ENCODE results near the gene NCKAP5.

The NCKAP5 gene

GRCh38 chr2:132697556-132698205 is 870.6 kb downstream of the NCKAP5 start:
- DNase-seq (ENCODE audit: low spot score) (no peak), ATAC-seq (ENCODE audit: low read depth) (no peak)
- Histone ChIP-seq H3K27me3 (ENCODE audit: insufficient read depth, poor library complexity, severe bottlenecking) (no peaks in the 10 kb centered on the region), H3K36me3 (ENCODE audit: low read depth) (no peaks in the 10 kb centered on the region), H3K9me3 (ENCODE audit: severe bottlenecking) (no peaks in the 10 kb centered on the region), H3K4me1 (ENCODE audit: insufficient read depth, poor library complexity, severe bottlenecking) (no peaks in the 10 kb centered on the region), H3K4me3 (ENCODE audit: severe bottlenecking) (no peak overlapping the region), H3K27ac (ENCODE audit: poor library complexity, severe bottlenecking) (no peak overlapping the region)
- TF ChIP-seq CTCF (IDR thresholded peaks at IDR 0.05; ENCODE audit: poor library complexity, severe bottlenecking), result no peak

GRCh38 chr2:132692816-132693215 is 875.4 kb downstream of the NCKAP5 start:
- Histone ChIP-seq H3K36me3 (ENCODE audit: low read depth) (no peaks in the 10 kb centered on the region), H3K27ac (ENCODE audit: poor library complexity, severe bottlenecking) (no peak overlapping the region), H3K4me3 (ENCODE audit: severe bottlenecking) (no peak overlapping the region), H3K9me3 (ENCODE audit: severe bottlenecking) (no peaks in the 10 kb centered on the region), H3K4me1 (ENCODE audit: insufficient read depth, poor library complexity, severe bottlenecking) (no peaks in the 10 kb centered on the region), H3K27me3 (ENCODE audit: insufficient read depth, poor library complexity, severe bottlenecking) (no peaks in the 10 kb centered on the region)
- ATAC-seq (ENCODE audit: low read depth) (no peak), DNase-seq (ENCODE audit: low spot score) (no peak)
- no peak for TF ChIP-seq CTCF (IDR thresholded peaks at IDR 0.05; ENCODE audit: poor library complexity, severe bottlenecking)

- ATAC-seq (ENCODE audit: low read depth) (no peak), DNase-seq (ENCODE audit: low spot score) (no peak)
- Histone ChIP-seq H3K4me1 (ENCODE audit: insufficient read depth, poor library complexity, severe bottlenecking) (no peaks in the 10 kb centered on the region), H3K4me3 (ENCODE audit: severe bottlenecking) (no peak overlapping the region), H3K27me3 (ENCODE audit: insufficient read depth, poor library complexity, severe bottlenecking) (no peaks in the 10 kb centered on the region), H3K27ac (ENCODE audit: poor library complexity, severe bottlenecking) (no peak overlapping the region), H3K36me3 (ENCODE audit: low read depth) (no peaks in the 10 kb centered on the region), H3K9me3 (ENCODE audit: severe bottlenecking) (no peaks in the 10 kb centered on the region)
- no peak for TF ChIP-seq CTCF (IDR thresholded peaks at IDR 0.05; ENCODE audit: poor library complexity, severe bottlenecking)
Measured at GRCh38 chr2:132691556-132691955, 876.7 kb downstream of the NCKAP5 start.

- Histone ChIP-seq H3K27me3 (ENCODE audit: insufficient read depth, poor library complexity, severe bottlenecking) (no peaks in the 10 kb centered on the region), H3K27ac (ENCODE audit: poor library complexity, severe bottlenecking) (no peak overlapping the region), H3K4me1 (ENCODE audit: insufficient read depth, poor library complexity, severe bottlenecking) (no peaks in the 10 kb centered on the region), H3K4me3 (ENCODE audit: severe bottlenecking) (no peak overlapping the region), H3K9me3 (ENCODE audit: severe bottlenecking) (no peaks in the 10 kb centered on the region), H3K36me3 (ENCODE audit: low read depth) (no peaks in the 10 kb centered on the region)
- DNase-seq (ENCODE audit: low spot score) (no peak), ATAC-seq (ENCODE audit: low read depth) (no peak)
- no peak for TF ChIP-seq CTCF (IDR thresholded peaks at IDR 0.05; ENCODE audit: poor library complexity, severe bottlenecking)
Measured at GRCh38 chr2:132690664-132691303, 877.5 kb downstream of the NCKAP5 start.

GRCh38 chr2:132681766-132682165 is 886.5 kb downstream of the NCKAP5 start:
- no peak for TF ChIP-seq CTCF (IDR thresholded peaks at IDR 0.05; ENCODE audit: poor library complexity, severe bottlenecking)
- DNase-seq (ENCODE audit: low spot score) (no peak), ATAC-seq (ENCODE audit: low read depth) (no peak)
- Histone ChIP-seq H3K4me3 (ENCODE audit: severe bottlenecking) (no peak overlapping the region), H3K27me3 (ENCODE audit: insufficient read depth, poor library complexity, severe bottlenecking) (peaks cover 6% of the 10 kb centered on the region), H3K4me1 (ENCODE audit: insufficient read depth, poor library complexity, severe bottlenecking) (no peaks in the 10 kb centered on the region), H3K27ac (ENCODE audit: poor library complexity, severe bottlenecking) (no peak overlapping the region), H3K36me3 (ENCODE audit: low read depth) (no peaks in the 10 kb centered on the region), H3K9me3 (ENCODE audit: severe bottlenecking) (no peaks in the 10 kb centered on the region)

Data from RWPE2 (cell line).